HUES48 (cell line): ENCODE results near the gene CWC15.

Experiments
- H3K27ac ChIP-seq: one replicate; pipeline ENCODE4 v1.7.0; 2013; ENCODE audit warnings: low read depth, low read length, inconsistent platforms
- H3K27me3 ChIP-seq: 2 replicates; pipeline ENCODE4 v1.6.1; 2013; ENCODE audit warnings: mild to moderate bottlenecking, low read length; ENCODE audit not compliant: control insufficient read depth, insufficient read depth
- H3K36me3 ChIP-seq: 2 replicates; pipeline ENCODE4 v1.6.1; 2013; ENCODE audit warnings: low read length; ENCODE audit not compliant: control insufficient read depth, insufficient read depth
- H3K4me1 ChIP-seq: 2 replicates; pipeline ENCODE4 v1.6.1; 2013; ENCODE audit warnings: mild to moderate bottlenecking, low read length; ENCODE audit not compliant: control insufficient read depth, insufficient read depth
- H3K4me3 ChIP-seq: 2 replicates; pipeline ENCODE4 v1.5.1; 2013; ENCODE audit warnings: mild to moderate bottlenecking, low read depth, low read length
- H3K9ac ChIP-seq: 2 replicates; pipeline ENCODE4 v1.6.1; 2013; ENCODE audit warnings: mild to moderate bottlenecking, low read depth, low read length, moderate library complexity
- H3K9me3 ChIP-seq: 2 replicates; pipeline ENCODE4 v1.6.1; 2013; ENCODE audit warnings: low read length; ENCODE audit not compliant: control insufficient read depth, insufficient read depth

The CWC15 gene

DNA sequence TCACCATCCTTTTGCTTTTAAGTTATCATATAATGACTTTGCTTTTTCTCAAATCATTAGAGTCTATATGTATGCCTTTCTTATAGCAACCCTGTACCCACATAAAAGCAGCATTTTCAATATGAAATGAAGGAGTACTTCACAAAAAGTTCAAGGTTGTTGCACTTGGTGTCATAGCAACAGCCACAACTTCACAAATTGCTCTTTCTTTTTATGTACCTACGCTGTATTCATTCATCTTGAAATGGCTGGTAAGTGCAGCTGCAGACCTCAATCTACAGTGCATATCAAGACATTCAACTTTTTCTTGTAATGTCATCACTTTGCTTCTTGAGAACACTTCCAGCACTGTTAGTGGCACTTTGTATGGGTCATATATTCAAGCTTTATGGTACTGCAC is 18.6 kb downstream of the CWC15 start:
- no peak overlapping the region for H3K9ac ChIP-seq
- no peak overlapping the region for H3K27ac ChIP-seq
- H3K9me3 ChIP-seq = no peaks in the 10 kb centered on the region
- H3K36me3 ChIP-seq = no peaks in the 10 kb centered on the region
- H3K4me3 ChIP-seq = no peak overlapping the region
- H3K4me1 ChIP-seq = no peaks in the 10 kb centered on the region
- H3K27me3 ChIP-seq = no peaks in the 10 kb centered on the region

DNA sequence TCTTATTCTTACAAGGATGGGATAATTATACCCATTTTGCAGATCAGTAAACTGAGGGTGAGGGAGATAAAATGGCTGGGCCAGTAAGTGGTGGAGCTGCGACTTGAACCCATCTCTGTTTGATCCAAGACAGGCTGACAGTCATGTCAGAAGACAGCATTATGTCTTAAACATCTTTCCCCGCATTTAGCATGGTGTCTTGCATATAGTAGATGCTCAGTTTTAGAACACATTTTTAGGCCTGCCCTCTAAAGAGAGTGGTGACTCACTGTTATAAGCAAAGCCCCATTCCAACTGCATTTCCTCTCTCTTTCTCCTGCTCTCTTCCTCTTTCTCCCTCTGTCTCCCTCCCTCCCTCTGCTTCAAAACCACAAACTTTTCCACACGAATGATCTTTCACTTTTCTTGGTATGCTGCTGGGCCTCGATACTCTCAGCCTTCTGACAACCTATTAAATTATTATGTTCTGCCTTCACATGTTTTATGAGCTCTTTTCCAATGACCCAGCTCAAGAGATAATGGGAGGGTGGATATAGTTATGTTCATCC is 25.2 kb downstream of the CWC15 start:
- Histone ChIP-seq H3K4me3 (no peak overlapping the region), H3K9me3 (no peaks in the 10 kb centered on the region), H3K9ac (no peak overlapping the region), H3K27me3 (no peaks in the 10 kb centered on the region), H3K36me3 (no peaks in the 10 kb centered on the region), H3K27ac (no peak overlapping the region), H3K4me1 (peaks cover 6% of the 10 kb centered on the region)

DNA sequence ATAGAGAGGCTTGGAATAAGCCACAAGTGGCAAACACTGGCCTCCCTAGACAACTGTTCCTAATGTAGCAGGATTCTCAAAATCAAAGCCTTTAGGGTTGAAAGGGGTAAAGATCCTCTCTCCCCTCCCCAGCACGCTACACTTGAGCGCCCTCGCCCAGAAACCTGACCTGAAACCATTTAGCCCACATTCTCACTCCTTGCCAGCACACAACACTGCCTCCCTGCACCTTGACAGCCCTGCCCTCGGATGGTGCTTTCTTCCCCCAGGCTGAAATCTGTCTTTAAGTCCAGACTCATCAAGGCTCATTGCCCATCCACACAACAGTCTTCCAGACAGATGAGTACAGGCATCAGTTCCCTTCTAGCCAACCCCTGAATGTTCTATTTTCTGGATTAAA is 26.5 kb downstream of the CWC15 start:
- H3K36me3 ChIP-seq = no peaks in the 10 kb centered on the region
- H3K27me3 ChIP-seq = no peaks in the 10 kb centered on the region
- H3K4me3 ChIP-seq = no peak overlapping the region
- H3K27ac ChIP-seq = no peak overlapping the region
- H3K9me3 ChIP-seq = no peaks in the 10 kb centered on the region
- H3K4me1 ChIP-seq = peaks cover 6% of the 10 kb centered on the region
- no peak overlapping the region for H3K9ac ChIP-seq

DNA sequence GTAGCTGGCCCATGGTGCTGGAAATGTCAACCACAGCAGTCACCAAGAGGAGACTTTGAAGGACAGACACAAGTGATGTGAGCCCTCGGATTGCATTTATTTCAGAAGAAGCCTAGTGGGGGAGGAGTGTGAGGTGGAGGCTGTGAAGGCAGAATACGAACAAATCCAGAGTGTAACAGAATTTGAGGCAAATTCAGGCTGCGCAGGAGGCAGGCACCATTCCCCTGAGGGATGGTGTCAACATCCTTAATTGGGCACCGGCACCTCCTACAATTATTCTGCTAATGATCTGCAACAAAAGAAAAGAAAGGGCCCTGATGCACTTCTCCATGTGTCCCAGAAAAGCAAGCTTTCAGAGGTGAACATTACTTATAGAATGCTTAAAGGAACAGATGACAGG is 32.2 kb downstream of the CWC15 start:
- Histone ChIP-seq H3K4me1 (peaks cover 14% of the 10 kb centered on the region), H3K9ac (no peak overlapping the region), H3K9me3 (no peaks in the 10 kb centered on the region), H3K36me3 (no peaks in the 10 kb centered on the region), H3K4me3 (no peak overlapping the region), H3K27me3 (no peaks in the 10 kb centered on the region), H3K27ac (no peak overlapping the region)

DNA sequence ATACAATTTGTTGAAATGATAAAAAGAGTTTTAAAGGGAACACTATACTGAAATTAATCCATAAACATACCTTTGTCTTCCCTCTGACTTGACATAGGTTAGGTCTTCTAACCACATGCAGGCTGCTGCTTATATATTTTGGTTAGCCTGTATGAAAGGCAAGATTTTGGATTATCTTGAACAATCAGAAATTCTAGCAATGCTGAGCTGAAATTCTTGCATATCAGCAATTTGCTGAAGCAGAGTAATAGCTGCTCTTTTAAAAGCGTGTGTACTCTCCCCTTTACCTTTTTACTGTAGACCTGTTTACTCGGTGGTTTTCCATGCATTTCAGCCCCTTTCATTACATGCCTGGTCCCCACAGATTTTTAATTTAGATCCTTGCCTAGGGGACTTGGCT is 34.0 kb downstream of the CWC15 start:
- no peak overlapping the region for H3K27ac ChIP-seq
- H3K27me3 ChIP-seq = no peaks in the 10 kb centered on the region
- H3K4me3 ChIP-seq = no peak overlapping the region
- H3K9me3 ChIP-seq = no peaks in the 10 kb centered on the region
- H3K36me3 ChIP-seq = no peaks in the 10 kb centered on the region
- H3K4me1 ChIP-seq = peaks cover 13% of the 10 kb centered on the region
- H3K9ac ChIP-seq = no peak overlapping the region

DNA sequence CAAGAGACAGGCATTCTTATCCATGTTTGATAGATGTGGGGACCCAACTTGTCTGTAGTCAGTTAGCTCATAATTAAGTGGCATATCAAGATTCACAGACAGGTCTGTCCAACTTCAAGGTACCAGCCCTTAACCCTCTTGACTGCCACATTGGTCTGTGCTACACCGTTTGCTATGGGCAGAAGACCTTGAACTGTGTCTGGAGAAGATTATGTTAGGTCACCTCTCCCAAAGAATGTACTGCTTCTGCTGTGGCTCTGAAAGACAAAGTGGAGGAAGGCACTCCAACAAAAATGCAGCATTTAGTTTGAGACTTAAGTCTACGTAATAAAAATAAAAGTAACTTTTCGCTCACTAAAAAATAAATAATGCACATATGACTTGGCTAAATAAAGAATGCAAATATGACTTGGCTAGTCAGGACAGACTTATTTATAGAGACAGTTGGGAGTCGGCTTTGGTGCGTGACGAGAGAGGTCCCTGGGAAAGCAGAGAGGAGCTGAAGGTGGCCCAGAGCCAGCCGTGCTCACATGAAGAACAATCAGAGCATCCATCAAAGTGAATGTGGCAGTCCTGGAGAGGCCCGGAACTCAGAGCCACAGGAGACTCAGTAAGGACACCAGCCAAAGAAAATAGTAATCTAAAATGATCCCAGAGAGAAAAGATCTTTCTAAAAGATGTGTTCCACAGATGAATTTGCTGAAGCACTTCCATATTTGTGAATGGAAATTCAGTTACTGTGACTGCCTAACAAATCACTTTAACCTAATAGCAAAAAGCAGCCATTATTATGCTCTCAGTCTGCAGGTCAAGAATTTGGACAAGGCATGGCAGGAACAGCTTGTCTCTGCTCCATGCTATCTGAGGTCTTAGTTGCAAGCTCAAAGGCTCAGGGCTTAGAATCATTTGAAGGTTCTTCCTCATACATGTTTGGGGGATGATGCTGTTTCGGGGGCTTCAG is 35.0 kb downstream of the CWC15 start:
- no peak overlapping the region for H3K27ac ChIP-seq
- no peaks in the 10 kb centered on the region for H3K9me3 ChIP-seq
- H3K36me3 ChIP-seq = no peaks in the 10 kb centered on the region
- no peak overlapping the region for H3K4me3 ChIP-seq
- H3K4me1 ChIP-seq = peaks cover 19% of the 10 kb centered on the region
- H3K9ac ChIP-seq = no peak overlapping the region
- no peaks in the 10 kb centered on the region for H3K27me3 ChIP-seq

DNA sequence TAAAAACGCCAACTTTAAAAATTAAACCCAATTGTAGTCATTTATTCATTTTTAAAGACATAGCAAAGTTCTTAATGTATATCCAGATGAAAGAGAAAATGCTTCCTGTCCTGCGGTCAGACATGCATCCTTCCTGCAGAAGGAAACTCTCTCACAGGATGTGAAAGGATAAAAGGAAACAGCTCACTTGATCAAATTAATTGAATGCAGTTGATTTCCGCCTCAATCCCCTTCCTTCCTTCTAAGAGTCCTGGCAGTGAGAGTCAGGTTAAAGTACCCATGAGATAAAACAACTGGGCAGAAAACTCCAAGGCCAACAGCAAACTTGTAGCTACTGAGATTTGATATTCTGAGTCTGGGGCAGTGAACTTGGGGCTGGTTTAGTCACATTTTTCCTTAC is 38.5 kb downstream of the CWC15 start:
- H3K4me3 ChIP-seq = no peak overlapping the region
- H3K4me1 ChIP-seq = peaks cover 12% of the 10 kb centered on the region; the same call in 1 of the 2 replicates
- no peaks in the 10 kb centered on the region for H3K9me3 ChIP-seq
- no peaks in the 10 kb centered on the region for H3K36me3 ChIP-seq
- H3K27me3 ChIP-seq = no peaks in the 10 kb centered on the region
- no peak overlapping the region for H3K9ac ChIP-seq
- no peak overlapping the region for H3K27ac ChIP-seq

DNA sequence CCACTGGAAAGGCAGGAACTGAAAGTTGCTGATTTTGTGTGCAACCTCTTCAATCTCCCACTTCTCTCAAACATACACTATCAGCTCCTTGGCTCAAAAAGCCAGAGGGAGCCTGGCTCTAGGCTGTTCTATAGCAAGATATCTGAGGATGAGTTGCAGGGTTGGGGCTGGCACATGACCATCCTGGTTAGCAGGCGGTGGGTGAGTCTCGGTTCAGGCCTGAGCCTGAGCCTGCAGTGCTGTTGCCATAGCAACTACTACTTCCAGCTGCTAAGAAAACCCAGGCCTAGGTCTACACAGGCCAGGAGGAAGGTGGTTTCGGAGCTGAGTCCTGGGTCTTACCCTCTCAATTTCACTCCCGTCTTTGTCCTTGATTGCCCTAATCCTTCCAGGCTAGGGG is 39.0 kb downstream of the CWC15 start:
- H3K27ac ChIP-seq = no peak overlapping the region
- no peaks in the 10 kb centered on the region for H3K9me3 ChIP-seq
- H3K9ac ChIP-seq = no peak overlapping the region
- H3K4me3 ChIP-seq = no peak overlapping the region
- no peaks in the 10 kb centered on the region for H3K36me3 ChIP-seq
- no peaks in the 10 kb centered on the region for H3K27me3 ChIP-seq
- H3K4me1 ChIP-seq = peaks cover 12% of the 10 kb centered on the region; the same call in 1 of the 2 replicates

DNA sequence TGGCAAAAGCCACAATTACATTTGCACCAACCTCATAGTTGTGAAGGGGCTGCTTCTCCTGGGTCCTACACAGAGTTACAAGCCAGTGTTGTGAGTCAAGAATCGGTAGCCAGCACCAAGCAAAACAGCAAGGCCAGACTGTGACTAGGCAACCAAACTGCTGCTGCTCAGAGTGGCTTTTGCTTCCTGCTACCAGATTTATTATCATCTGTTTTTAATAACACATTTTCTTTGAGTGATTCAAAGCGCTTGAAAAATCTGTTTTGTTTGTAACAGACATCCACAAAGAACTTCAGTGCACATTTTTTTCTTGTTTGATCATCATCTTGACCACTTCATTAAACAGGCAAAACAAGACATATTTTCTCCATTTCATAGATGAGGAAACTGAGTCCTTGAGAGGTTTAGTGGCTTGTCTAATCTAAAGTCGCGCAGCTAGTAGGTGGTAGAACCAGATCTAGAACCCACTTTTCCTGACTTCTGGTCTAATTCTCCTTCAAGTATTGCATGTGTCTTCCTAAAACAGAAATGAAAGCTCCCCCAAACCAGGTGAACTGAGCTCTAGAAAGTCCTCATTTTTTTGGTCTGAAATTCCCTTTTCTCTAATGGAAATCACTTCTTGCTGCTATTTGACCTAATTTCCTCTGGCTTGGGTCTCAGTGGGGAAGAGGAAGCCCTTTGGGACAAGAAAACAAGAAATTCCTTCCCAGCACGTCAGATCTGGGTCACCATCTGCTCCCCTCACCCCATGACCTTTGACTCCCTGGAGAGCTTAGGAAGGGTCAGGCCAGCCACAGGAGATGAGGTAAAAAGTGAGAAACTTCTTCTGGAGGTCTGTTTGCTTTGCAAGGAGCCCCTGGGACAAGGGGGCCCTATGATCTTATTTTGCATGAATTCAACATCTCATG is 39.9 kb downstream of the CWC15 start:
- Histone ChIP-seq H3K9me3 (no peaks in the 10 kb centered on the region), H3K4me1 (peaks cover 12% of the 10 kb centered on the region; the same call in 1 of the 2 replicates), H3K36me3 (no peaks in the 10 kb centered on the region), H3K27ac (no peak overlapping the region), H3K4me3 (no peak overlapping the region), H3K9ac (no peak overlapping the region), H3K27me3 (no peaks in the 10 kb centered on the region)

DNA sequence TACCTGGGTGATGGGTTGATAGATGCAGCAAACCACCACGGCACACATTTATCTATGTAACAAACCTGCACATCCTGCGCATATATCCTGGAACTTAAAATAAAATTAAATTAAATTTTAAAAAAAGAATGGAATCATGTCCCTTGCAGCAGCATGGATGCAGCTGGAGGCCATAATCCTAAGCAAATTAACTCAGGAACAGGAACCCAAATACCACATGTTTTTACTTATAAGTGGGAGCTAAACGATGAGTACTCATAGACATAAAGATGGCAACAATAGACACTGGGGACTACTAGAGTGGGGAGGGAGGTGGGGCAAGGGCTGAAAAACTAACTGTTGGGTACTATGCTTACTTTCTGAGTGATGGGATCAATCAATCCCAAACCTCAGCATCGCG is 40.9 kb downstream of the CWC15 start:
- Histone ChIP-seq H3K27me3 (no peaks in the 10 kb centered on the region), H3K4me3 (no peak overlapping the region), H3K36me3 (no peaks in the 10 kb centered on the region), H3K27ac (no peak overlapping the region), H3K4me1 (peaks cover 12% of the 10 kb centered on the region; the same call in 1 of the 2 replicates), H3K9me3 (no peaks in the 10 kb centered on the region), H3K9ac (no peak overlapping the region)
